ENCODE results near the gene RAD52. TPM values are rescaled to one million over a fixed set of nuclear protein-coding genes. Genes with fewer than 3 reads are reported as not detected.

RAD52 gene
- total and polyA plus RNA-seq, 2 donors (not counting 1 experiment from before 2014, with no cell fraction given), result 22.9 to 27.6 TPM

GRCh38 chr12:951176-951575 lies 1.7 kb upstream of the RAD52 start:
- H3K4me1 Mint-ChIP-seq, result peaks cover 20% of the 10 kb centered on the region
- Histone ChIP-seq H3K36me3 (replicated peaks in 1 of 2; ENCODE audit: control extremely low read depth in 1 of 2, control insufficient read depth in 1 of 2, extremely low read depth in 1 of 2, insufficient read depth in 2 of 2, low read length in 1 of 2) (no peaks in the 10 kb centered on the region), H3K27me3 (replicated peaks in 1 of 4; ENCODE audit: control extremely low read depth in 1 of 4, control insufficient read depth in 3 of 4, insufficient read depth in 4 of 4, low read length in 3 of 4) (no peaks in the 10 kb centered on the region), H3K9ac (ENCODE audit: low read length) (no peak overlapping the region), H2AFZ (ENCODE audit: insufficient read depth, low read depth, low read length, poor library complexity, severe bottlenecking) (no peak overlapping the region), H3K27ac (ENCODE audit: low read length in 2 of 2) (no peak overlapping the region), H3K4me3 (ENCODE audit: control extremely low read depth in 1 of 5, extremely low read depth in 1 of 5, insufficient read depth in 1 of 5, low read depth in 2 of 5, low read length in 4 of 5) (no peak overlapping the region), H3K79me2 (ENCODE audit: control insufficient read depth, insufficient read depth, low read length) (peaks cover 19% of the 10 kb centered on the region), H4K20me1 (ENCODE audit: control insufficient read depth, insufficient read depth, low read length, poor library complexity, severe bottlenecking) (no peaks in the 10 kb centered on the region), H3K4me1 (ENCODE audit: control insufficient read depth in 2 of 2, insufficient read depth in 2 of 2, low read length in 2 of 2) (peaks cover 0 to 13% of the 10 kb centered on the region in 2 donors), H3K9me3 (ENCODE audit: control extremely low read depth in 1 of 3, control insufficient read depth in 2 of 3, insufficient read depth in 1 of 3, low read length in 2 of 3) (no peaks in the 10 kb centered on the region), H3K4me2 (replicated peaks; ENCODE audit: low read depth, low read length, poor library complexity, severe bottlenecking) (no peak overlapping the region)
- H3K4me3 Mint-ChIP-seq, result peak overlapping the region; percentile 88
- intact Hi-C loops (cut with micrococcal nuclease), result no loop called here
- H3K9me3 Mint-ChIP-seq (ENCODE audit: insufficient read depth), result no peaks in the 10 kb centered on the region
- CTCF ChIA-PET, result interaction anchor here (0.6 to 4.0 kb wide), 5 partner anchors 40 to 382 kb away, joined by 3 to 31 read pairs (median 5); partner anchors contain the start of gene ERC1
- DNase-seq (no peak), ATAC-seq (ENCODE audit: low read depth) (no peak)
- POLR2A ChIA-PET, result interaction anchor here (1.4 kb wide), 1 partner anchor 39 kb away, joined by 5 read pairs; the partner anchor contains the start of gene ERC1
- no CpG with 5 or more reads among the region's 1 CpG for WGBS (ENCODE audit: insufficient coverage)
- no peak for TF ChIP-seq EZH2 (IDR thresholded peaks at IDR 0.05; ENCODE audit: borderline replicate concordance, insufficient read depth, low read depth, low read length, poor library complexity, severe bottlenecking)
- TF ChIP-seq, protein P1, sequence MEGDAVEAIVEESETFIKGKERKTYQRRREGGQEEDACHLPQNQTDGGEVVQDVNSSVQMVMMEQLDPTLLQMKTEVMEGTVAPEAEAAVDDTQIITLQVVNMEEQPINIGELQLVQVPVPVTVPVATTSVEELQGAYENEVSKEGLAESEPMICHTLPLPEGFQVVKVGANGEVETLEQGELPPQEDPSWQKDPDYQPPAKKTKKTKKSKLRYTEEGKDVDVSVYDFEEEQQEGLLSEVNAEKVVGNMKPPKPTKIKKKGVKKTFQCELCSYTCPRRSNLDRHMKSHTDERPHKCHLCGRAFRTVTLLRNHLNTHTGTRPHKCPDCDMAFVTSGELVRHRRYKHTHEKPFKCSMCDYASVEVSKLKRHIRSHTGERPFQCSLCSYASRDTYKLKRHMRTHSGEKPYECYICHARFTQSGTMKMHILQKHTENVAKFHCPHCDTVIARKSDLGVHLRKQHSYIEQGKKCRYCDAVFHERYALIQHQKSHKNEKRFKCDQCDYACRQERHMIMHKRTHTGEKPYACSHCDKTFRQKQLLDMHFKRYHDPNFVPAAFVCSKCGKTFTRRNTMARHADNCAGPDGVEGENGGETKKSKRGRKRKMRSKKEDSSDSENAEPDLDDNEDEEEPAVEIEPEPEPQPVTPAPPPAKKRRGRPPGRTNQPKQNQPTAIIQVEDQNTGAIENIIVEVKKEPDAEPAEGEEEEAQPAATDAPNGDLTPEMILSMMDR (IDR thresholded peaks at IDR 0.05), result no peak
- H3K27ac Mint-ChIP-seq, result peak overlapping the region; percentile 32
- H3K27me3 Mint-ChIP-seq, result no peaks in the 10 kb centered on the region

GRCh38 chr12:948238-948637 lies 1.3 kb downstream of the RAD52 start:
- H3K27me3 Mint-ChIP-seq, result no peaks in the 10 kb centered on the region
- 89% methylated on average over 9 of the region's 9 CpGs for WGBS (ENCODE audit: insufficient coverage)
- intact Hi-C loops (cut with micrococcal nuclease), result loop anchor here (2.0 to 10.0 kb wide), 4 partner anchors 36 to 371 kb away; no protein-coding TSS in a partner anchor
- H2AFZ ChIP-seq (ENCODE audit: insufficient read depth, low read depth, low read length, poor library complexity, severe bottlenecking), result no peak overlapping the region
- no peak overlapping the region for H3K27ac ChIP-seq (ENCODE audit: low read length in 2 of 2)
- peaks cover 30% of the 10 kb centered on the region for H3K4me1 Mint-ChIP-seq
- H3K4me3 Mint-ChIP-seq, result peak overlapping the region; percentile 65
- no peak overlapping the region for H3K9ac ChIP-seq (ENCODE audit: low read length)
- CTCF ChIA-PET, result interaction anchor here (0.7 to 4.0 kb wide), 4 partner anchors 43 to 376 kb away, joined by 3 to 31 read pairs (median 11); partner anchors contain the start of gene ERC1
- no peaks in the 10 kb centered on the region for H4K20me1 ChIP-seq (ENCODE audit: control insufficient read depth, insufficient read depth, low read length, poor library complexity, severe bottlenecking)
- no peaks in the 10 kb centered on the region for H3K9me3 Mint-ChIP-seq (ENCODE audit: insufficient read depth)
- H3K27me3 ChIP-seq (replicated peaks in 1 of 4; ENCODE audit: control extremely low read depth in 1 of 4, control insufficient read depth in 3 of 4, insufficient read depth in 4 of 4, low read length in 3 of 4), result no peaks in the 10 kb centered on the region
- TF ChIP-seq, protein P1 (IDR thresholded peaks at IDR 0.05), result no peak
- no peak for TF ChIP-seq EZH2 (IDR thresholded peaks at IDR 0.05; ENCODE audit: borderline replicate concordance, insufficient read depth, low read depth, low read length, poor library complexity, severe bottlenecking)
- no peak for DNase-seq
- H3K4me1 ChIP-seq (ENCODE audit: control insufficient read depth in 2 of 2, insufficient read depth in 2 of 2, low read length in 2 of 2), result peaks cover 0 to 17% of the 10 kb centered on the region in 2 donors
- POLR2A ChIA-PET, result interaction anchor here (1.9 kb wide), 1 partner anchor 43 kb away, joined by 27 read pairs; the partner anchor contains the start of gene ERC1
- H3K4me3 ChIP-seq (ENCODE audit: control extremely low read depth in 1 of 5, extremely low read depth in 1 of 5, insufficient read depth in 1 of 5, low read depth in 2 of 5, low read length in 4 of 5), result peak overlapping the region in 1 of 5 experiments; percentile 91
- H3K36me3 ChIP-seq (replicated peaks in 1 of 2; ENCODE audit: control extremely low read depth in 1 of 2, control insufficient read depth in 1 of 2, extremely low read depth in 1 of 2, insufficient read depth in 2 of 2, low read length in 1 of 2), result peaks cover 0 to 4% of the 10 kb centered on the region in 2 experiments
- H3K9me3 ChIP-seq (ENCODE audit: control extremely low read depth in 1 of 3, control insufficient read depth in 2 of 3, insufficient read depth in 1 of 3, low read length in 2 of 3), result no peaks in the 10 kb centered on the region
- ATAC-seq (ENCODE audit: low read depth), result no peak
- peak overlapping the region; percentile 7 for H3K27ac Mint-ChIP-seq
- H3K79me2 ChIP-seq (ENCODE audit: control insufficient read depth, insufficient read depth, low read length), result peaks cover 34% of the 10 kb centered on the region
- H3K4me2 ChIP-seq (replicated peaks; ENCODE audit: low read depth, low read length, poor library complexity, severe bottlenecking), result peak overlapping the region; percentile 77
